ENCODE results near the gene APBA1.

APBA1 gene

GRCh38 chr9:69637193-69637816 is 34.9 kb downstream of the APBA1 start:
- in situ Hi-C loops (cut with MboI; ENCODE audit: low sequenced_read_pairs, unreplicated experiment): no loop called here
- DNase-seq (ENCODE audit: low spot score): no peak
- no peak for TF ChIP-seq CTCF (IDR thresholded peaks at IDR 0.05; ENCODE audit: borderline replicate concordance, control extremely low read depth, extremely low read depth, insufficient read depth, missing control alignments)

GRCh38 chr9:69633716-69634115 is 38.5 kb downstream of the APBA1 start:
- DNase-seq (ENCODE audit: low spot score): no peak
- no peak for TF ChIP-seq CTCF (IDR thresholded peaks at IDR 0.05; ENCODE audit: borderline replicate concordance, control extremely low read depth, extremely low read depth, insufficient read depth, missing control alignments)
- in situ Hi-C loops (cut with MboI; ENCODE audit: low sequenced_read_pairs, unreplicated experiment): no loop called here

DNA sequence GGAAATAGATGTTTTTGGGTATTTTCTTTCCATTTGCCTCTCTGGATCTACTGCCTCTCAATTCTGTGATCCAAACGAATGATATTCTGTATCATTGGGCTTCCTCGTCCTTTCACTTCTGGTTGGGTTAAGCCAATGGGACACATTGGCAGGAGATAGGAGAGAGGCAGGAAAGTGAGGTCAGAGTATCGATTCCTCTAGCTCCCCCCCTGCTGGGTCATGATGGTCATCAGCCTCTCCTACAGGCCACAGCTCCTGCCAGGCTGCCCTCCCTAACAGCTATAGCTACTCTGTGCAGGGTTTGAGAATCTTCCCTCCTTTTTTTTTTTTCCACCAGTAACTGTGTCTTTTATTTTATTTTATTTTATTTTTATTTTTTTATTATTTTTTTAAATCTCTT is 39.4 kb downstream of the APBA1 start:
- TF ChIP-seq CTCF (IDR thresholded peaks at IDR 0.05; ENCODE audit: borderline replicate concordance, control extremely low read depth, extremely low read depth, insufficient read depth, missing control alignments): no peak
- in situ Hi-C loops (cut with MboI; ENCODE audit: low sequenced_read_pairs, unreplicated experiment): no loop called here
- DNase-seq (ENCODE audit: low spot score): no peak

DNA sequence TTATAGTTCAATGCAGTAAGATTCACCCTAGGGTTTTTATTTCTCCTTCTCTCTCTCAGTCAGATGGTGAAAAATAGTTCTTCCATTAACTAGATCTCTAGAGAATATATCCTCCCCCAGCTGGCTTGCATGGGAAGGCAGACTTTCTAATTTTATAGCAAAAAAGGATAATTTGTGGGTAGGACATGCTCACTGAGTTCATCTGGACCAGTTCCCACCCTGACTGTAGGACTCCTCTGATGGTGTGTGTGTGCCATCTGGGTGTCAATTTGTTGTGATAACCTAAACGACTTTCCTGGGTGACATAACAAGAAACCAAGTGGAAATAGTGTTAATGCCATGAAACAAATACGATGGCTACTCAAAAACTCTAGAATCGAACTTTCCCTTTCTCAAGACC is 44.9 kb downstream of the APBA1 start:
- TF ChIP-seq CTCF (IDR thresholded peaks at IDR 0.05; ENCODE audit: borderline replicate concordance, control extremely low read depth, extremely low read depth, insufficient read depth, missing control alignments): no peak
- in situ Hi-C loops (cut with MboI; ENCODE audit: low sequenced_read_pairs, unreplicated experiment): no loop called here
- DNase-seq (ENCODE audit: low spot score): no peak

DNA sequence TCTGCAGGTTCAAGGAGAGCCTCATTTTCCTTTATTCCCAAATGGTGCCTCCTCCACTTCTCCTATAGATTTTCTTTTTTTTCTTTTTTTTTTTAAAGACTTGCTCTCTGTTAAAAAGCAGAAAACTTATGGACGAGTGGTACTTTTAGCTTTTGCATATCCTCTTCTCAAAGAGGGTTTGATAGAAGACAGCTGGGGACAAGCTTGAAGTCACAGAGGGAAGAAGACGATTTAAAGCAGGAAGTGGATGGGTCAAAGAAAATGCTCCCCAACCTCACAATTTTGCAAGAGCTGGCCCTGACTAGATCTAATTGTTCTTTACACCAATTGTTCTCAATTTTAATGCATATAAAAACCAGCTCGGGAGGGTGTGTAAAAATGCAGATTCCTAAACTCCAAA is 48.9 kb downstream of the APBA1 start:
- TF ChIP-seq CTCF (IDR thresholded peaks at IDR 0.05; ENCODE audit: borderline replicate concordance, control extremely low read depth, extremely low read depth, insufficient read depth, missing control alignments): no peak
- DNase-seq (ENCODE audit: low spot score): no peak
- in situ Hi-C loops (cut with MboI; ENCODE audit: low sequenced_read_pairs, unreplicated experiment): no loop called here

DNA sequence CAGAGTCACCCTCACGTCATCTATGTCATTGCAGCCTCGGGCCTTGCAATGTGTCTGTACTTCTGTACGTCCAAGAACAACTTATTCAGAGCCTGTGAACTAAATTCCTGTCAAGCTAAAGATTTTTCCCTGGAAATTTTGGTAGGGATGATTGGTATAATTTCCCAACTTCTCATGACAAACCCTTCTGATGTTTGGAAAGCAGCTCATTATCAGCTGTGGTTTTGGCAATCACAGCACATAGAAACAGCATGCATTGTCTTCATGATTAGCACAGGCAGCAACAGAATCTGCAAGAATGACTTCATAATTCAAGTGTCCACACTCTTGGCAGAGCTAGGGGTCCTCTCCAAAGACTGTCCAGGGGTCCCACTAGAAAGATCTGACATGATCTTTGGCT is 49.5 kb downstream of the APBA1 start:
- in situ Hi-C loops (cut with MboI; ENCODE audit: low sequenced_read_pairs, unreplicated experiment): no loop called here
- DNase-seq (ENCODE audit: low spot score): no peak
- no peak for TF ChIP-seq CTCF (IDR thresholded peaks at IDR 0.05; ENCODE audit: borderline replicate concordance, control extremely low read depth, extremely low read depth, insufficient read depth, missing control alignments)

Measured in GM13976 (cell line).